Measurements from ENCODE around the gene KLHL3.

DNA sequence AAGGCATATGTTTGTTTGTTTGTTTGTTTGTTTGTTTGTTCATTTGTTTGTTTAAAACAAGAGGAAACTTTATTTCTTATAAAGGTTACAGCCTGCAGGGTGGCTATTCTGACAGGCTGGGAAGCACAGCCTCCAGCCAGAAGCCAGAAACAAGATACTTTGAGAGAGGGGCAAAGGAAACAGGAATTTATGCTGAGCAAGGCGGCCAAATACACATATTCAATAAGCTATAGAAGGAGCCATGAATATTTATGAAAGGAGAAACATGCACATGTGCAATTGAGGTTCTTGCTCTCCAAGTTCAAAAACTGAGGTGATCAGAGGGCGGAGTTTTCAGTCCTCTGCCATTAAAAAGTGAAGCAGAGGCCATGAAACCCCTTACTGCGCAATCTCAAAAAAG is 19.6 kb downstream of the KLHL3 start:
- TF ChIP-seq, protein P1, sequence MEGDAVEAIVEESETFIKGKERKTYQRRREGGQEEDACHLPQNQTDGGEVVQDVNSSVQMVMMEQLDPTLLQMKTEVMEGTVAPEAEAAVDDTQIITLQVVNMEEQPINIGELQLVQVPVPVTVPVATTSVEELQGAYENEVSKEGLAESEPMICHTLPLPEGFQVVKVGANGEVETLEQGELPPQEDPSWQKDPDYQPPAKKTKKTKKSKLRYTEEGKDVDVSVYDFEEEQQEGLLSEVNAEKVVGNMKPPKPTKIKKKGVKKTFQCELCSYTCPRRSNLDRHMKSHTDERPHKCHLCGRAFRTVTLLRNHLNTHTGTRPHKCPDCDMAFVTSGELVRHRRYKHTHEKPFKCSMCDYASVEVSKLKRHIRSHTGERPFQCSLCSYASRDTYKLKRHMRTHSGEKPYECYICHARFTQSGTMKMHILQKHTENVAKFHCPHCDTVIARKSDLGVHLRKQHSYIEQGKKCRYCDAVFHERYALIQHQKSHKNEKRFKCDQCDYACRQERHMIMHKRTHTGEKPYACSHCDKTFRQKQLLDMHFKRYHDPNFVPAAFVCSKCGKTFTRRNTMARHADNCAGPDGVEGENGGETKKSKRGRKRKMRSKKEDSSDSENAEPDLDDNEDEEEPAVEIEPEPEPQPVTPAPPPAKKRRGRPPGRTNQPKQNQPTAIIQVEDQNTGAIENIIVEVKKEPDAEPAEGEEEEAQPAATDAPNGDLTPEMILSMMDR (IDR thresholded peaks at IDR 0.05): no peak
- no peak for TF ChIP-seq POLR2A (IDR thresholded peaks at IDR 0.05)
